Kidney glomerular epithelial cell (primary cell): ENCODE measurements around the gene CECR2.
"Not testable (repeated sequence)": the region's sequence is repeated elsewhere in the genome, so short reads cannot be mapped to it uniquely, and the experiment has no call there.

Source experiments
- DNase-seq: peaks from one replicate; lab custom pipeline; 2025; lab: John Stamatoyannopoulos, UW

Gene CECR2

DNA sequence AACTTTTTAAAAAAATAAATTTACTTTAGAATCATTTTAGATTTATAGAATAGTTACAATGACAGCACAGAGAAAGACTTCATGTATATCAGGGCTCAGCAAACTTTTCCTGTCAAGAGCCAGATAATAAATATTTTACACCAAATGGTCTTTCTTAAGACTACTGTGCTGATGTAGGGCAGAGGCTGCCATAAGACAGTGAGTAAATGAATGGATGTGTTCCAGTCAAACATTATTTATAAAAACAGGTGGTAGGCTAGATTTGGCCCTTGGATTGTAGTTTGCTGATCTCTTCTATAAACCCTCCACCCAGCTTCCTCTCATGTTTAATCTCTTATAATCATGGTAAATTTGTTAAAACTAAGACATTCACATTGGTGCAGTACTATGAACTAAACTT is 33.0 kb downstream of the CECR2 start:
- DNase-seq: no peak

- no peak for DNase-seq
Observed at GRCh38 chr22:17403906-17404305, 34.6 kb downstream of the CECR2 start.

GRCh38 chr22:17407643-17408042 is 38.4 kb downstream of the CECR2 start:
- DNase-seq: no peak

DNA sequence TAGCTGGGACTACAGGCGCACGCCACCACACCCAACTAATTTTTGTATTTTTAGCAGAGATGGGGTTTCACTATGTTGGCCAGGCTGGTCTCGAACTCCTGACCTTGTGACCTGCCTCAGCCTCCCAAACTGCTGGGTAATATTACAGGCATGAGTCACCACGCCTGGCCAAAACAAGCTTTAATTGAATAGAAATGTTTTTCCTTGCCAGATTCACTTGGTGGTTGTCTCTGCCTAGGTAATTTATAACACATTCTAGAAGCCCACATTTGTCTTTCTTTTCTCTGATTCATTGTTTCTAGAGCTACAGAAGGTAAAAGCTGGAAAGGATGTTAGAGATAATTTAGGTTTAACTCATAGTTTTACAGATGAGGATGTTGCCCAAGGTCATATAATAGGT is 41.3 kb downstream of the CECR2 start:
- no peak for DNase-seq

DNA sequence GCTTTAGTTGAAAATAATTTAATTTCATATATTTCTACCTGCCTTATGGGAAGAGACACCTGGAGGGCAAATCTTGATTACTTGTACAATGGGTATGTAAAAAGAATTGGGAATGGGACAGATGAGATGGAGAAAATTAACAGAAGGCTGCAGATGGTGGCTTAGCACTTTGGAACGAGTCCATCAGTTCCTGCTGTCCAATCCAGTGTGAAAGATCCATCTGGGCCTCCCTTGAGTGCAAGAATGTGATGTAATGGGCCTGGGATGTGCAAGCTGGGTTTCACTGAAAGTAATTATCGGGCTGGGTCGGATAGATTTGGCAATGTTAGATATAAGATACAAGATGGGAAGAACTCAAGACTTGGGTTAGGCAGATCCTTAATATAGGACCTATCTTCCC is 42.0 kb downstream of the CECR2 start:
- DNase-seq: no peak

- no peak for DNase-seq
Observed at GRCh38 chr22:17412232-17412631, 43.0 kb downstream of the CECR2 start.

DNA sequence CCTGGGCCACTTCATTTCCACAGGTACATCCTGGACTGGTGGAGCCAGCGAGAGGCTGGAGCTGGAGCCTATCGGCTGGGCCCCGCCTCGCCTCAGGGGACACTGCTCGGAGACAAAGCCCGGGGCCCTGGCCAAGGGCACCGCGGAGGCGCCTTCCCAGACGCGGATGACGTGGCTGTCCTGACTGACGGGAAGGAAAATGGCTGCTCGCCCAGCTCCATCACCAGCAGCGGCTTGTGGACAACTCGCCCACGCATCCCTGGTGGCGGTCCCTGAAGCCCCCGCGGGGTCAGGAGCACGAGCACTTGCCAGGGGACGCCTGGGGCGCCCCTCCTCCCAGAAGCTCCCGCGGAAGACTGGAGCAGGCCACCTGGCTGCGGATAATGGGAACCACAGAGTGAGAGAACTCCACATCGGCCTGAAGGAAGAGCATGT is 49.6 kb downstream of the CECR2 start:
- no peak for DNase-seq

DNA sequence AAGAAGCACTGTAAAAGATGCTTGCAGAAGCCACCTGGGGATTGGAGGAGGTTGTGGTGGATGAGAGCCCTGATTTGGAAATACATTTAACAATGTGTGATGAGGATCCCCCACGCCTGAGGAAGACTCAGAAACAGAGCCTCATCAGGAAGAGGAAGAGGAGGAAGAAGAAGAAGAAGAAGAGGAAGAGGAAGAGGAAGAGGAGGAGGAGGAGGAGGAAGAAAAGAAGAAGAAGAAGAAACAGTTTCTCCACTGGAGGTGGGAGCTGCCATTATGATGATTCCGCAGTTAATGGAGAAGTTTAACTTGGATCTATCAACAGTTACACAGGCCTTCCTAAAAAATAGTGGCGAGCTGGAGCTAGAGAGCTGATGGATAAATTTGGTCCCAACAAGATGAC is 50.1 kb downstream of the CECR2 start:
- DNase-seq: no peak

GRCh38 chr22:17422736-17423343 is 53.6 kb downstream of the CECR2 start:
- DNase-seq: no peak

- no peak for DNase-seq
Observed at GRCh38 chr22:17423616-17424015, 54.4 kb downstream of the CECR2 start.

DNA sequence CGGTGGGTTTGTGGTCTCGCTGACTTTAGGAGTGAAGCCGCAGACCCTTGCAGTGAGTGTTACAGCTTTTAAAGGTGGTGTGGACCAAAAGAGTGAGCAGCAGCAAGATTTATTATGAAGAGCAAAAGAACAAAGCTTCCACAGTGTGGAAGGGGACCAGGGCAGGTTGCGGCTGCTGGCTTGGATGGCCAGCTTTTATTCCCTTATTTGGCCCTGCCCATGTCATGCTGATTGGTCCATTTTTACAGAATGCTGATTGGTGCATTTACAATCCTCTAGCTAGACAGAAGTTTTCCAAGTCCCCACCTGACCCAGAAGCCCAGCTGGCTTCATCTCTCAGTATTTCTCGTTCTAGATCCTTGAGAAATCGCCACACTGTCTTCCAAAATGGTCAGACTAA is 58.3 kb downstream of the CECR2 start:
- DNase-seq: not testable (repeated sequence)

GRCh38 chr22:17429516-17429915 is 60.3 kb downstream of the CECR2 start:
- DNase-seq: no peak

- no peak for DNase-seq
Observed at GRCh38 chr22:17430412-17430811, 61.2 kb downstream of the CECR2 start.

- DNase-seq: no peak
Observed at GRCh38 chr22:17431179-17431578, 61.9 kb downstream of the CECR2 start.

DNA sequence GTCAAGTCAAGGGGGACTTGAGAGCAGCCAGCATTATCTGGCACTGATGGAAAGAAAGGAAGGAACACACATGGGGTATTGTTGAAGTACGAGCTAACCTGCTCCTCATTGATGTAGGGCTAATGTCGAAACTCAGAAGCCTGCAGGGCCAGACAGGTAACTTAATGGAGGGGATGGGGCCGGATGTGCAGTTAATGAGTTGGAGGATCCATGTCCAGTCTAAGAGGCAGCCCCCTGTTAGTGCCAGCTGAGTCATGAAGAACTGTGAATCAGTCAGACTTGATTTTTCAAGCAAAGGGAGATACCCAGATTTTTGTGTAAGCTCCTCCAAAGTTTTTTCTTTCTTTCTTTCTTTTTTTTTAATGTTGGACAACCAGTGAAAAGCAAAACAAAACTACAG is 65.6 kb downstream of the CECR2 start:
- peak; percentile 18 for DNase-seq

GRCh38 chr22:17435375-17435774 is 66.1 kb downstream of the CECR2 start:
- DNase-seq: no peak

GRCh38 chr22:17436382-17436980 is 67.2 kb downstream of the CECR2 start:
- no peak for DNase-seq

- no peak for DNase-seq
Observed at GRCh38 chr22:17436981-17437412, 67.7 kb downstream of the CECR2 start.

DNA sequence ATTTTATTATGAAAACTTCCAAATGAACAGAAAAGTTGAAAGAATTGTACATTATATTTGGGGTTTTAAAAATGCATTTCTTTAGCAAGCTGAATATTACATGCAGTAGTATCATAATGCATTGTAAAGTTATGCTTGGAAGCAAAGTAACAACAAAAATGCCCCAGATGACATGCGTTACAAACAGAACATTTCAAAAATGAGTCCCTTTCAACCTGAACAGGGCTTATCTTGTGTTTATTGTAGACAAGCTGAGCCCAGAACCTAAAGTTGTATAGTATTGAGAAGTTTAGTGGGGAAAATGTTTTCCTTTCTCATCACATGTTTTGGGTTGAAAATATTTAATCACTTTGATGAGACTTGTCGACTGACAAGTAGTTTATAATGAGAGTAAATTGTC is 68.8 kb downstream of the CECR2 start:
- DNase-seq: no peak

GRCh38 chr22:17441326-17441725 is 72.1 kb downstream of the CECR2 start:
- DNase-seq: no peak

GRCh38 chr22:17443405-17444203 is 74.3 kb downstream of the CECR2 start:
- peak; percentile 7 for DNase-seq

- DNase-seq: no peak
Observed at GRCh38 chr22:17444204-17444504, 74.9 kb downstream of the CECR2 start.

DNA sequence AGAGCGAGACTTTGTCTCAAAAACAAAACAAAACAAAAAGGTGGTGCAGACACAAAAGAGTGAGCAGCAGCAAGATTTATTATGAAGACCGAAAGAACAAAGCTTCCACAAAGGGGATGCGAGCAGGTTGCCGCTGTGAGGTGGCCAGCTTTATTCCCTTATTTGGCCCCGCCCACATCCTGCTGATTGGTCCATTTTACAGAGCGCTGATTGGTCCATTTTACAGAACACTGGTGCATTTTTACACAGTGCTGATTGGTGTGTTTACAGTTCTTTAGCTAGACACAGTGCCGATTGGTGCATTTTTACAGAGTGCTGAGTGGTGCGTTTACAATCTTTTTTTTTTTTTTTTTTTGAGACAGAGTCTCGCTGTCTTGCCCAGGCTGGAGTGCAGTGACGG is 77.4 kb downstream of the CECR2 start:
- DNase-seq: no peak

- DNase-seq: no peak
Observed at GRCh38 chr22:17451316-17451715, 82.1 kb downstream of the CECR2 start.
